Activated naive CD8-positive, alpha-beta T cell treated with anti-CD3 and anti-CD28 coated beads for 36 hours (primary cell): ENCODE results near the gene PLEKHJ1. TPM values are rescaled to one million over a fixed set of nuclear protein-coding genes. Genes with fewer than 3 reads are reported as not detected.
"Not testable (repeated sequence)": the region's sequence is repeated elsewhere in the genome, so short reads cannot be mapped to it uniquely, and the experiment has no call there.

Experiments used
- DNase-seq: peaks from one replicate; pipeline ENCODE4 v3.0.0; 2021
- H3K27ac Mint-ChIP-seq: one replicate; pipeline ENCODE4 v1.8.0; 2022; ENCODE audit warnings: mild to moderate bottlenecking, moderate library complexity, mixed read lengths
- H3K27me3 Mint-ChIP-seq: one replicate; pipeline ENCODE4 v1.8.0; 2022; ENCODE audit warnings: mild to moderate bottlenecking, mixed read lengths
- H3K36me3 Mint-ChIP-seq: one replicate; pipeline ENCODE4 v1.8.0; 2021; ENCODE audit warnings: mild to moderate bottlenecking, mixed read lengths
- H3K4me1 Mint-ChIP-seq: one replicate; pipeline ENCODE4 v1.8.0; 2021; ENCODE audit warnings: mixed read lengths
- H3K4me3 Mint-ChIP-seq: one replicate; pipeline ENCODE4 v1.8.0; 2022; ENCODE audit warnings: mild to moderate bottlenecking, moderate library complexity, mixed read lengths
- H3K9me3 Mint-ChIP-seq: one replicate; pipeline ENCODE4 v1.8.0; 2022; ENCODE audit warnings: mixed read lengths
- total RNA-seq, 2 experiments: library from RNA; stranded (reverse); gene quantifications; one replicate each; pipeline ENCODE4 v1.2.3, GENCODE V29; 2021

PLEKHJ1 gene
- total RNA-seq, 2 experiments from 2014 or later: 82.7 to 84.6 TPM

DNA sequence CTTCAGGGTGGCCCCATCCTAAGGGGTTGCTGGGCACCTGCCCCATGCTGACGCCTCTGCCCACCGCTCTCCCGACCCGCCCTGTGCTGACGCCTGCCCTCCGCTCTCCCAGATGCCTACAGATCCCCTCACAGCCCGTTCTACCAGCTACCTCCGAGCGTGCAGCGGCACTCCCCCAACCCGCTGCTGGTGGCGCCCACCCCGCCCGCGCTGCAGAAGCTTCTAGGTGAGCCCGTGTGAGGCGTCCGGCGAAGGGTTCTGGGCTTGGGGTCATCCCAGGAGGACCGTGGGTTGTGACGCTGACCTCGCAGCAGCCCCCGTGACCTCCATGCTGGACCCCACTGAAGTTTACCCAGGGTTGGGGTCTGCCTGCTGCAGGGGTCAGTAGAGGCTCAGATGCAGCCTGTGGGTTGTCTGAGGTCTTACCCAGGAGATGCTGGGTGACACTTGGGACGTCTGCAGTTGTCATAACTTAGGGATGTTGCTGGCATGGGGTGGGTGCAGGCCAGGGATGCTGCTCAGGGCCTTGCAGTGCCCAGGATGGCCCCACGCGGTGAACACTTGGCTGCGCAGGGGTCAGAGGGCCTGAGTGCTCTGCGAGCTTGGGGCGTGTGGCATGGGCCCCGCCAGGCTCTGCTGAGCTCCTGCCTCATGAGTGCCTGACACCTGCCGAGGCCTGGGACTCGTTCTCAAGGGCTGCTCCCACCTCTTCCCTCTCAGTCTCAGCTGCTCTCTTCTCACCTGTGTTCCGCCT lies 25.0 kb downstream of the PLEKHJ1 start:
- Mint-ChIP-seq H3K9me3 (no peaks in the 10 kb centered on the region), H3K27me3 (no peaks in the 10 kb centered on the region), H3K27ac (peak overlapping the region; percentile 42), H3K4me1 (peaks cover 5% of the 10 kb centered on the region), H3K36me3 (peaks cover 17% of the 10 kb centered on the region), H3K4me3 (no peak overlapping the region)
- DNase-seq: no peak

DNA sequence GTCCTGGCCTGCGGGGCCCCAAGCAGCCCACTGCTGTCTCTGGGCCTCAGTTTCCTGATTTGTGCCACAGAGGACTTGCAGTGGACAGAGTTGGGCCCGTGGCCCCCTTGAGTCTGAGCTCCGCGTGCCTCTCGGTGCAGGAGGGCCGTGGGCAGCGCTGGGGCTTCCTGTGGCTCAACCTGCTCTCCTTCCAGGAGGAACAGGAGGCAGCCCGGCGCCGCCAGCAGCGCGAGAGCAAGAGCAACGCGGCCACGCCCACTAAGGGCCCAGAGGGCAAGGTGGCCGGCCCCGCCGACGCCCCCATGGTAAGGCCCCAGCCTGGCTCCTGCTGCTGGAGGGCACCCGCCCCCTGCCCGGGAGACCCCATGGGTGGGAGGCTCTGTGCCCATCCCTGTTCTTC lies 25.9 kb downstream of the PLEKHJ1 start:
- Mint-ChIP-seq H3K27ac (no peak overlapping the region), H3K4me1 (peaks cover 5% of the 10 kb centered on the region), H3K4me3 (no peak overlapping the region), H3K9me3 (no peaks in the 10 kb centered on the region), H3K27me3 (no peaks in the 10 kb centered on the region), H3K36me3 (peaks cover 17% of the 10 kb centered on the region)
- DNase-seq: no peak

GRCh38 chr19:2209408-2209807 lies 26.7 kb downstream of the PLEKHJ1 start:
- Mint-ChIP-seq H3K4me1 (no peaks in the 10 kb centered on the region), H3K4me3 (no peak overlapping the region), H3K9me3 (no peaks in the 10 kb centered on the region), H3K27me3 (no peaks in the 10 kb centered on the region), H3K36me3 (peaks cover 10% of the 10 kb centered on the region), H3K27ac (no peak overlapping the region)
- DNase-seq: no peak

- Mint-ChIP-seq H3K27ac (no peak overlapping the region), H3K4me1 (no peaks in the 10 kb centered on the region), H3K36me3 (peaks cover 12% of the 10 kb centered on the region)
Measured at GRCh38 chr19:2208975-2209374, 27.2 kb downstream of the PLEKHJ1 start.

DNA sequence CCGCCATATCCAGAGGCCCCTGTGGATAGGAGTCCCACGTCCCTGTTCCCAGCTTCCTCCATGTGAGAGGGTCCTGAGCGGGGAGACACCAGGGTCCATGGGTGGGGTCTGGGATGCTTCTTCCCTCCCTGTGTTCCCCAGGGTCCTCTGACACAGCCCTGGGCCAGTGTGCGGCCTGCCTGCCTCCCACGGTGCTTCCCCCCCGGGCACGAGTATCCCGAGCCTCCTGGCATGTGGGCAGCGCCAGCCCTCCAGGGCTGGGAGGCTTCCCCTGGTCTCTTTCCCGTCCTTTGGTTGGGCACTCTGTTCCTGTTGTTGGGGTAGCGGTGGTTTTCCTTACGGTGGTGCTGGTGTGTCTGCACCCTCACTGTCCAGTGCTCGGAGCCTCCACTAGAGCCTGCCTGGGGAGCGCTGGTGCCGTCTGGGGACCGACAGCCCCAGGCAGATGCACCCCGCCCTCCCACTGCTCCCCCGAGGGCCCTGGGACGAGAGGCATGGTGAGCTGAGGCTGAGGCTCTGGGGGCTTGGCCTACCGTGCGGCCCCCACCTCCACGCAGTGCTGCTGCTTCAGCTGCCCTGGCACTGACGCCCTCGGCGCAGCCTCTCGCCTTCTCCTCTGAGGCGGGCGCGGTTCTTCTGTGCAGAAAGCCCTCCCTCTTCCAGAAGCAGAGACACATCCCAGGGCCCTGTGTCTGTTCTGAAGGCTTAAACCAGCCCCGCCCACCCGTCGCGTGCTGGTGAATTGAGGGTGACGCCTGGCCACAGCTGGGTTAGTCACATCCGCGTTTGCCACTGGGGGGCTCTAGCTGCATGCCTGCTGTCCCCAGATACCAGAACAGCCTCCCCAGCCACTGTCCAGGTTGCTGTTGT lies 27.9 kb downstream of the PLEKHJ1 start:
- DNase-seq: no peak
- Mint-ChIP-seq H3K9me3 (no peaks in the 10 kb centered on the region), H3K27me3 (no peaks in the 10 kb centered on the region)

More at GRCh38 chr19:2208975-2209374, 27.2 kb downstream of the PLEKHJ1 start:
- H3K9me3 Mint-ChIP-seq: no peaks in the 10 kb centered on the region
- no peak for DNase-seq
- no peak overlapping the region for H3K4me3 Mint-ChIP-seq
- no peaks in the 10 kb centered on the region for H3K27me3 Mint-ChIP-seq

GRCh38 chr19:2207008-2207407 lies 29.1 kb downstream of the PLEKHJ1 start:
- Mint-ChIP-seq H3K4me1 (no peaks in the 10 kb centered on the region), H3K27ac (no peak overlapping the region)

More for the DNA sequence above, 27.9 kb downstream of the PLEKHJ1 start:
- H3K4me1 Mint-ChIP-seq: no peaks in the 10 kb centered on the region
- peaks cover 10% of the 10 kb centered on the region for H3K36me3 Mint-ChIP-seq
- no peak overlapping the region for H3K27ac Mint-ChIP-seq
- H3K4me3 Mint-ChIP-seq: no peak overlapping the region

DNA sequence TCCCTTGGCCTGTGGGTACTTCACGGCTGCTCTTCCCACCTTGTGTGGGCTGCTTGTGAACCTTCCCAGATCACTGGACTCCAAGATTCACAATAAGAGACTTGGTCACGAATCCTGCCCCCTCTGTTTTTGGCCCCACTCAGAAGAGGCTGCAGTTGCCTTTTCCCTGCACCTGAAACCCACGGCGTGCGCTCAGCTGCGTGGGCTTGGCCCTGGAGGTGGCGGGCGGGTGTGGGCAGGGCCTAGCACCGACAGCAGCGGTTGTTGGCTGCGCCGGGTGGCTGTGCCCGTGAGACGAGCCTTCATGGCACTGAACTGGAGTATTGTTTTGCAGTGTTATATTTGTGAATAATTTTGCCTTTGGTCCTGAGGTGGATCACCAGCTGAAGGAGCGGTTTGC lies 33.8 kb downstream of the PLEKHJ1 start:
- Mint-ChIP-seq H3K36me3 (peaks cover 7% of the 10 kb centered on the region), H3K4me3 (no peak overlapping the region), H3K27me3 (no peaks in the 10 kb centered on the region), H3K9me3 (no peaks in the 10 kb centered on the region), H3K4me1 (no peaks in the 10 kb centered on the region), H3K27ac (no peak overlapping the region)
- DNase-seq: no peak

More at GRCh38 chr19:2207008-2207407, 29.1 kb downstream of the PLEKHJ1 start:
- no peaks in the 10 kb centered on the region for H3K27me3 Mint-ChIP-seq
- no peaks in the 10 kb centered on the region for H3K9me3 Mint-ChIP-seq
- no peak overlapping the region for H3K4me3 Mint-ChIP-seq
- peaks cover 9% of the 10 kb centered on the region for H3K36me3 Mint-ChIP-seq
- no peak for DNase-seq

- no peaks in the 10 kb centered on the region for H3K4me1 Mint-ChIP-seq
- no peaks in the 10 kb centered on the region for H3K9me3 Mint-ChIP-seq
- H3K27me3 Mint-ChIP-seq: no peaks in the 10 kb centered on the region
- peak overlapping the region; percentile 42 for H3K27ac Mint-ChIP-seq
- DNase-seq: no peak
- no peak overlapping the region for H3K4me3 Mint-ChIP-seq
- peaks cover 6% of the 10 kb centered on the region for H3K36me3 Mint-ChIP-seq
Measured at GRCh38 chr19:2201473-2202148, 34.5 kb downstream of the PLEKHJ1 start.

- not testable (repeated sequence) for H3K27me3 Mint-ChIP-seq, H3K4me1 Mint-ChIP-seq, H3K36me3 Mint-ChIP-seq, H3K9me3 Mint-ChIP-seq, H3K4me3 Mint-ChIP-seq, DNase-seq, H3K27ac Mint-ChIP-seq
Measured at GRCh38 chr19:2200624-2201294, 35.4 kb downstream of the PLEKHJ1 start.

GRCh38 chr19:2199861-2200623 lies 36.1 kb downstream of the PLEKHJ1 start:
- Mint-ChIP-seq H3K27me3 (no peaks in the 10 kb centered on the region), H3K4me3 (no peak overlapping the region), H3K4me1 (no peaks in the 10 kb centered on the region), H3K36me3 (peaks cover 5% of the 10 kb centered on the region), H3K9me3 (no peaks in the 10 kb centered on the region), H3K27ac (no peak overlapping the region)
- no peak for DNase-seq

GRCh38 chr19:2199215-2199614 lies 36.9 kb downstream of the PLEKHJ1 start:
- H3K4me1 Mint-ChIP-seq: no peaks in the 10 kb centered on the region
- H3K4me3 Mint-ChIP-seq: no peak overlapping the region
- H3K36me3 Mint-ChIP-seq: peaks cover 5% of the 10 kb centered on the region
- DNase-seq: no peak
- no peaks in the 10 kb centered on the region for H3K27me3 Mint-ChIP-seq
- H3K9me3 Mint-ChIP-seq: no peaks in the 10 kb centered on the region
- H3K27ac Mint-ChIP-seq: no peak overlapping the region

GRCh38 chr19:2198317-2198716 lies 37.8 kb downstream of the PLEKHJ1 start:
- DNase-seq: no peak
- Mint-ChIP-seq H3K4me3 (no peak overlapping the region), H3K27me3 (no peaks in the 10 kb centered on the region), H3K36me3 (peaks cover 7% of the 10 kb centered on the region), H3K9me3 (no peaks in the 10 kb centered on the region), H3K4me1 (peaks cover 2% of the 10 kb centered on the region), H3K27ac (no peak overlapping the region)

GRCh38 chr19:2197270-2197669 lies 38.9 kb downstream of the PLEKHJ1 start:
- Mint-ChIP-seq H3K4me3 (no peak overlapping the region), H3K9me3 (no peaks in the 10 kb centered on the region), H3K36me3 (peaks cover 12% of the 10 kb centered on the region), H3K27me3 (no peaks in the 10 kb centered on the region), H3K4me1 (peaks cover 2% of the 10 kb centered on the region), H3K27ac (no peak overlapping the region)
- no peak for DNase-seq

DNA sequence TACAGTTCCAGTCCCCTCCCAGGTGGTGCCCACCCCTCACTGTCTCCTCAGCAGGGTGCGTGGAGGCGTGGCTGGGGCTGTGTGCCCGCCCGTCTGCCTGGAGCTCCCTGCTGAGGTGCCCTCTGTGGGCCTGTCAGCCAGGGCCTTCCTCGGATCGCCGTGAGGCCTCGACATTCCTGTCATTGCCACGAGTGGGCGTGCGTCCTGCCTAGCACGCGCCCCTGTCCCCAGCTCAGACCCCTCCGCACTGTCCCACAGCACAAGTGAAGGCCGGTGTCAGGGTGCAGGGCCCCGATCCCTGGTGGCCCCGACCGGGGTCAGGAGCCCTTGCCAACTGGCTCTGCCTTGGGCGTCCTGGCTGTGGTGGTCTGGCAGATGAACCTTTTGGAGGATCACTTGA lies 40.2 kb downstream of the PLEKHJ1 start:
- no peak overlapping the region for H3K4me3 Mint-ChIP-seq
- DNase-seq: no peak
- H3K27ac Mint-ChIP-seq: no peak overlapping the region
- peaks cover 14% of the 10 kb centered on the region for H3K36me3 Mint-ChIP-seq
- peaks cover 2% of the 10 kb centered on the region for H3K4me1 Mint-ChIP-seq
- no peaks in the 10 kb centered on the region for H3K27me3 Mint-ChIP-seq
- no peaks in the 10 kb centered on the region for H3K9me3 Mint-ChIP-seq
